ENCODE results near the gene EDARADD.
"Not testable (repeated sequence)": the region's sequence is repeated elsewhere in the genome, so short reads cannot be mapped to it uniquely, and the experiment has no call there.

EDARADD gene

DNA sequence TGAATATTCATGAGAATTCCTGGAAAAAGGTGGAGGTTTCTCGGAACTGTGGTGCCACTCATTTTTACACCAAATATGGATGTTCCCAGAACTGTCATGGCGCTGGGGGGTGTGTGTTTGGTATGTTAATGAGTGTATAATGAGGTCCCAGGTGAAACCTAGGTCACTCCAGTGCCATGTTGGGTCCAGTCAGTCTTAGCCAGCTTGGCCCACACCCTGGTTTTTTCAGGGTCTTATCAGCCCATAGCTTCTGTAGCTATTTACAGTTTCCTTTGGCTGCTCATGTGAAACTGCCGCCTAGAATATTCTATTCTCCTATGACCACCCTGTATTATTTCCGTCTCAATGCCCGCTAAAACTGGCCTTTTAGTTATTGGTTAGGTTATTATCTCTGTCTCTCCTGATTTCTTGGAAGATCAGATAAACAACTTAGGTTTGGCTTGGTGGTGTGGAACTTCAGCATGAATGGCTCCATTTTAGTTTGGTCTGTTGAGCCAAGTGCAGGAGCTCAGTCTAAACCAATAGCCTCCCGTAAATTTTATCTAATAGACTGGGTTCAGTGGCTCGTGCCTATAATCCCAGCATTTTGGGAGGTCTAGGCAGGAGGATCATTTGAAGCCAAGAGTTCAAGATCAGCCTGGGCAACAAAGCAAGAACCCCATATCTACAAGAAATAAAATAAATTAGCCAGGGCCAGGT is 42.1 kb upstream of the EDARADD start:
- Histone ChIP-seq H2BK12ac (ENCODE audit: low read length in 2 of 2) (no peak overlapping the region), H3K18ac (ENCODE audit: low read depth in 1 of 2, low read length in 2 of 2) (no peak overlapping the region), H3K4ac (ENCODE audit: low read depth in 1 of 2, low read length in 2 of 2) (no peak overlapping the region), H2BK5ac (ENCODE audit: low read depth, low read length, poor library complexity, severe bottlenecking) (no peak overlapping the region), H3K4me2 (ENCODE audit: low read length, poor library complexity, severe bottlenecking) (no peak overlapping the region), H2AK5ac (ENCODE audit: low read length, severe bottlenecking) (no peak overlapping the region), H3K14ac (ENCODE audit: low read length in 2 of 2) (no peak overlapping the region), H2AFZ (ENCODE audit: low read depth, low read length) (no peak overlapping the region), H3K23ac (ENCODE audit: low read length in 2 of 2) (no peak overlapping the region), H3K79me1 (replicated peaks; ENCODE audit: low read length, poor library complexity, severe bottlenecking) (no peaks in the 10 kb centered on the region), H4K8ac (ENCODE audit: low read length) (no peak overlapping the region), H3K9me3 (ENCODE audit: control insufficient read depth, low read length) (no peaks in the 10 kb centered on the region), H3K4me3 (ENCODE audit: insufficient read depth in 1 of 2, low read depth in 1 of 2, low read length in 2 of 2) (no peak overlapping the region), H3K9ac (ENCODE audit: low read length) (no peak overlapping the region), H2BK120ac (ENCODE audit: low read depth, low read length) (no peak overlapping the region), H2BK15ac (ENCODE audit: low read depth, poor library complexity, severe bottlenecking) (no peak overlapping the region), H3K27me3 (ENCODE audit: control insufficient read depth in 1 of 2, insufficient read depth in 1 of 2, low read length in 2 of 2) (peaks cover 0 to 6% of the 10 kb centered on the region in 2 experiments), H3K36me3 (ENCODE audit: control insufficient read depth in 1 of 2, insufficient read depth in 2 of 2, low read depth in 1 of 2, low read length in 2 of 2) (no peaks in the 10 kb centered on the region), H4K91ac (ENCODE audit: low read length) (no peak overlapping the region), H3K4me1 (ENCODE audit: control insufficient read depth, insufficient read depth, low read depth, low read length) (no peaks in the 10 kb centered on the region), H3K27ac (ENCODE audit: low read length, poor library complexity, severe bottlenecking) (no peak overlapping the region)
- DNase-seq = no peak
- 82% methylated on average over 6 of the region's 7 CpGs for WGBS

DNA sequence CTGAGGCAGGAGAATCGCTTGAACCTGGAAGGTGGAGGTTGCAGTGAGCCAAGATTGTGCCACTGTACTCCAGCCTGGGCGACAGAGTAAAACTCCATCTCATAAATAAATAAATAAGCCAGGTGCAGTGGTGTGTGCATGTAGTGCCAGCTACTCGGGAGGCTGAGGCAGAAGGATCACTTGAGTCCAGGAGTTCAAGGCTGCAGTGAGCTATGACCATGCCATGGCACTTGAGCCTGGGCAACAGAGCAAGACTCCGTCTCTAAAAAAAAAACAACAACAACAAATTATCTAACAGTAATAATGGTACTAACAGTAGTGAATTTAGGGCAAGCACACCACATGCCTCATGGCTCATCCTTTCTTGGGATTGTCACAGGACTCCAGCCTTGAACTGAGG is 41.3 kb upstream of the EDARADD start:
- not testable (repeated sequence) for H2BK15ac ChIP-seq (ENCODE audit: low read depth, poor library complexity, severe bottlenecking); H3K9me3 ChIP-seq (ENCODE audit: control insufficient read depth, low read length); H3K36me3 ChIP-seq (ENCODE audit: control insufficient read depth in 1 of 2, insufficient read depth in 2 of 2, low read depth in 1 of 2, low read length in 2 of 2); H2BK5ac ChIP-seq (ENCODE audit: low read depth, low read length, poor library complexity, severe bottlenecking); H3K18ac ChIP-seq (ENCODE audit: low read depth in 1 of 2, low read length in 2 of 2); H3K4me1 ChIP-seq (ENCODE audit: control insufficient read depth, insufficient read depth, low read depth, low read length); DNase-seq; H3K4me2 ChIP-seq (ENCODE audit: low read length, poor library complexity, severe bottlenecking); H3K4ac ChIP-seq (ENCODE audit: low read depth in 1 of 2, low read length in 2 of 2); H4K8ac ChIP-seq (ENCODE audit: low read length); H3K27ac ChIP-seq (ENCODE audit: low read length, poor library complexity, severe bottlenecking); H2BK120ac ChIP-seq (ENCODE audit: low read depth, low read length); H2AK5ac ChIP-seq (ENCODE audit: low read length, severe bottlenecking); H2BK12ac ChIP-seq (ENCODE audit: low read length in 2 of 2); H3K27me3 ChIP-seq (ENCODE audit: control insufficient read depth in 1 of 2, insufficient read depth in 1 of 2, low read length in 2 of 2); H3K14ac ChIP-seq (ENCODE audit: low read length in 2 of 2); H2AFZ ChIP-seq (ENCODE audit: low read depth, low read length); H3K9ac ChIP-seq (ENCODE audit: low read length); H3K23ac ChIP-seq (ENCODE audit: low read length in 2 of 2); H3K4me3 ChIP-seq (ENCODE audit: insufficient read depth in 1 of 2, low read depth in 1 of 2, low read length in 2 of 2); H4K91ac ChIP-seq (ENCODE audit: low read length); H3K79me1 ChIP-seq (replicated peaks; ENCODE audit: low read length, poor library complexity, severe bottlenecking)
- WGBS = 92% methylated on average over 2 of the region's 4 CpGs

DNA sequence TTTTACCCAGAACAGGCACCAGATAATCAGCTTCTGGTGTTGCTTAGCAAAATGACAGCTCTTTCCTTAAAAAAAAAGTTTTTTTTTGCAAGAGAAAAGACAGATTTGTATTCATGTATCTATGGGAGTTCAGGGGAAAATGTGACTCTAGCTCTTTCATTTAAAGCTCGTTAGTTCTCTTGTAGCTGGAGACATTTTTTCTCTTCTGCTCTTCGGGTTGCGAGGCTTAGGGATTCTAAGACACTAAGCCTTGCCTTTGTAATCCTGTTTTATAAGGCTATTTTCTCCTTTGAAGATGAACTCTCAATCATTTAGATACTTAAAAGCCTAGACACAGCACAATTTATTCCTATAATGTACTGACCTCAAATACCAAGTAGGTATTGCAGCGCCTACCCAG is 40.3 kb upstream of the EDARADD start:
- no peak overlapping the region for H2BK12ac ChIP-seq (ENCODE audit: low read length in 2 of 2)
- H3K14ac ChIP-seq (ENCODE audit: low read length in 2 of 2) = no peak overlapping the region
- H2BK15ac ChIP-seq (ENCODE audit: low read depth, poor library complexity, severe bottlenecking) = no peak overlapping the region
- no peak overlapping the region for H4K91ac ChIP-seq (ENCODE audit: low read length)
- no peak overlapping the region for H3K27ac ChIP-seq (ENCODE audit: low read length, poor library complexity, severe bottlenecking)
- no peak overlapping the region for H2AK5ac ChIP-seq (ENCODE audit: low read length, severe bottlenecking)
- 94% methylated on average over 4 of the region's 4 CpGs for WGBS
- H2BK5ac ChIP-seq (ENCODE audit: low read depth, low read length, poor library complexity, severe bottlenecking) = no peak overlapping the region
- no peak overlapping the region for H2AFZ ChIP-seq (ENCODE audit: low read depth, low read length)
- H3K4ac ChIP-seq (ENCODE audit: low read depth in 1 of 2, low read length in 2 of 2) = no peak overlapping the region
- no peak for DNase-seq
- H3K9ac ChIP-seq (ENCODE audit: low read length) = no peak overlapping the region
- no peak overlapping the region for H2BK120ac ChIP-seq (ENCODE audit: low read depth, low read length)
- peaks cover 0 to 6% of the 10 kb centered on the region in 2 experiments for H3K27me3 ChIP-seq (ENCODE audit: control insufficient read depth in 1 of 2, insufficient read depth in 1 of 2, low read length in 2 of 2)
- H3K23ac ChIP-seq (ENCODE audit: low read length in 2 of 2) = no peak overlapping the region
- H3K4me3 ChIP-seq (ENCODE audit: insufficient read depth in 1 of 2, low read depth in 1 of 2, low read length in 2 of 2) = no peak overlapping the region
- H3K36me3 ChIP-seq (ENCODE audit: control insufficient read depth in 1 of 2, insufficient read depth in 2 of 2, low read depth in 1 of 2, low read length in 2 of 2) = no peaks in the 10 kb centered on the region
- H3K79me1 ChIP-seq (replicated peaks; ENCODE audit: low read length, poor library complexity, severe bottlenecking) = no peaks in the 10 kb centered on the region
- H3K4me2 ChIP-seq (ENCODE audit: low read length, poor library complexity, severe bottlenecking) = no peak overlapping the region
- H3K9me3 ChIP-seq (ENCODE audit: control insufficient read depth, low read length) = no peaks in the 10 kb centered on the region
- H3K4me1 ChIP-seq (ENCODE audit: control insufficient read depth, insufficient read depth, low read depth, low read length) = no peaks in the 10 kb centered on the region
- no peak overlapping the region for H4K8ac ChIP-seq (ENCODE audit: low read length)
- no peak overlapping the region for H3K18ac ChIP-seq (ENCODE audit: low read depth in 1 of 2, low read length in 2 of 2)

DNA sequence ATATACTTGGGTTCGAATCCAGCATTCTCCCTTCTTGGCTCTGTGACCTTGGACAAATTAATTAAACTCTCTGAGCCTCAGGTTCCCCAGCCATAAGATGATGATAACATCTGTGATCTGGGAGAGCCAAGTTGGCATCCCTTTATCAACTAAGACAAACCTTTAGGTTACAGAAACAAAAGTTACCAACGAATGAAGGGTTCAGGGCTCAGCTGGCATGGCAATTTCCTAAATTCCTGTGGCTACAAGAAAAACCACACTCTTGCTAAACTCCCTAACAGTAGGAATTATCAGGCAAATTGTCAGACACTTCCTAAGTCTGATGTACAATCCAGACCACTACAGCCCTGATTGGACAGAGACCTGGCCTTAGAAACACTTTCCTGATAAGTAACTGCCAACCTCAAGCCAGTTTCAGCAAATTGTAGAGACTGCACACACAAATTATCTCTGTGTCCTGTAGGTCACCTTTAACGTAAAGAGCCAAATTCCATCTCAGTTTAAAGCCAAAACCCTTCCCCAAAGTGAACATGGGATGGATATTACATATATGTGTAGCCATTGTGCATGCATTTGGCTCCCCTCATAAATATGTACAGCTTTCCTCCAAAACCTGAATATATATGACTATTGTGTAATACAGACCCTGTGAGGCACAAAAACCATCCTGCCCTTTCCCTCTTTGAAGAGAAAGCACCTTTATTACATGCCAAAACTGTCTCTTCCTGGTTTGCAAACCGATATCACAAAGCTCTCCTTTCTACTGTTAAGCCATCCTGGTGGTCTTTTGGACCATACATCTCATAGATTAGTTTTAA is 39.5 kb upstream of the EDARADD start:
- DNase-seq = peak; percentile 40
- Histone ChIP-seq H4K8ac (ENCODE audit: low read length) (no peak overlapping the region), H4K91ac (ENCODE audit: low read length) (no peak overlapping the region), H3K4me1 (ENCODE audit: control insufficient read depth, insufficient read depth, low read depth, low read length) (no peaks in the 10 kb centered on the region), H2BK120ac (ENCODE audit: low read depth, low read length) (no peak overlapping the region), H2BK12ac (ENCODE audit: low read length in 2 of 2) (no peak overlapping the region), H3K9me3 (ENCODE audit: control insufficient read depth, low read length) (peaks cover 5% of the 10 kb centered on the region), H2BK5ac (ENCODE audit: low read depth, low read length, poor library complexity, severe bottlenecking) (no peak overlapping the region), H3K4me2 (ENCODE audit: low read length, poor library complexity, severe bottlenecking) (no peak overlapping the region), H3K27ac (ENCODE audit: low read length, poor library complexity, severe bottlenecking) (no peak overlapping the region), H3K9ac (ENCODE audit: low read length) (no peak overlapping the region), H3K27me3 (ENCODE audit: control insufficient read depth in 1 of 2, insufficient read depth in 1 of 2, low read length in 2 of 2) (peaks cover 0 to 6% of the 10 kb centered on the region in 2 experiments), H3K4ac (ENCODE audit: low read depth in 1 of 2, low read length in 2 of 2) (no peak overlapping the region), H3K14ac (ENCODE audit: low read length in 2 of 2) (no peak overlapping the region), H2AFZ (ENCODE audit: low read depth, low read length) (no peak overlapping the region), H3K23ac (ENCODE audit: low read length in 2 of 2) (no peak overlapping the region), H3K4me3 (ENCODE audit: insufficient read depth in 1 of 2, low read depth in 1 of 2, low read length in 2 of 2) (no peak overlapping the region), H2BK15ac (ENCODE audit: low read depth, poor library complexity, severe bottlenecking) (no peak overlapping the region), H3K79me1 (replicated peaks; ENCODE audit: low read length, poor library complexity, severe bottlenecking) (no peaks in the 10 kb centered on the region), H2AK5ac (ENCODE audit: low read length, severe bottlenecking) (no peak overlapping the region), H3K18ac (ENCODE audit: low read depth in 1 of 2, low read length in 2 of 2) (no peak overlapping the region), H3K36me3 (ENCODE audit: control insufficient read depth in 1 of 2, insufficient read depth in 2 of 2, low read depth in 1 of 2, low read length in 2 of 2) (no peaks in the 10 kb centered on the region)
- 57% methylated on average over 2 of the region's 4 CpGs for WGBS
